ENCODE results near the gene RFESD.

The RFESD gene

GRCh38 chr5:95652849-95653248 lies 6.3 kb downstream of the RFESD start:
- H3K9me3 Mint-ChIP-seq: no peaks in the 10 kb centered on the region
- no peak for ATAC-seq (replicated peaks; ENCODE audit: extremely low read depth, poor library complexity, severe bottlenecking)

DNA sequence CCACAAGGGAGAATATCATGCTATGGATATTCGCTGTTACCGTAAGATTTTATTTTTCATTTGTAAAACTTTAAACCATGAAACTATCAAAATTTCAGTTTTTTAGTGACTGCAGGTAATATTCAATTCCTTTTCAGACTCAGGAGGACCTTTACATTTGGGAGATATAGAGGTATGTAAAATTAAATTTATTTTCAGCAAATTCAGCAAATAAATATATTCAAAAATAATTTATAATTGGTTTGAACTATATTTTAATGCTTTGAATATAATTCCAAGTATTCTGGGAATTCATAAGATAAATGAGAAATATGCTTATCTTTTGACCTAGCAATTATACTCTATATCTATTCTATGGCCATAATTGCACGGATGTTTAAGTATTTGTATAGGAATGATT lies 7.6 kb downstream of the RFESD start:
- H3K27me3 Mint-ChIP-seq: no peaks in the 10 kb centered on the region
- H3K9me3 Mint-ChIP-seq: no peaks in the 10 kb centered on the region
- no peak overlapping the region for H3K4me3 Mint-ChIP-seq
- H3K4me1 Mint-ChIP-seq: no peaks in the 10 kb centered on the region
- H3K27ac Mint-ChIP-seq (ENCODE audit: low read depth): no peak overlapping the region
- ATAC-seq (replicated peaks; ENCODE audit: extremely low read depth, poor library complexity, severe bottlenecking) (no peak), DNase-seq (ENCODE audit: low spot score in 2 of 2) (no peak)
- H3K36me3 Mint-ChIP-seq (ENCODE audit: insufficient read depth): peaks cover 3% of the 10 kb centered on the region

More at GRCh38 chr5:95652849-95653248, 6.3 kb downstream of the RFESD start:
- H3K27ac Mint-ChIP-seq (ENCODE audit: low read depth): no peak overlapping the region
- no peak overlapping the region for H3K4me3 Mint-ChIP-seq
- peaks cover 3% of the 10 kb centered on the region for H3K36me3 Mint-ChIP-seq (ENCODE audit: insufficient read depth)
- no peaks in the 10 kb centered on the region for H3K4me1 Mint-ChIP-seq
- no peak for DNase-seq (ENCODE audit: low spot score in 2 of 2)
- H3K27me3 Mint-ChIP-seq: no peaks in the 10 kb centered on the region

GRCh38 chr5:95655575-95655974 lies 9.0 kb downstream of the RFESD start:
- Mint-ChIP-seq H3K36me3 (ENCODE audit: insufficient read depth) (peaks cover 3% of the 10 kb centered on the region), H3K27ac (ENCODE audit: low read depth) (no peak overlapping the region), H3K4me1 (no peaks in the 10 kb centered on the region), H3K4me3 (no peak overlapping the region), H3K9me3 (no peaks in the 10 kb centered on the region), H3K27me3 (no peaks in the 10 kb centered on the region)
- ATAC-seq (replicated peaks; ENCODE audit: extremely low read depth, poor library complexity, severe bottlenecking): no peak
- no peak for DNase-seq (ENCODE audit: low spot score in 2 of 2)

DNA sequence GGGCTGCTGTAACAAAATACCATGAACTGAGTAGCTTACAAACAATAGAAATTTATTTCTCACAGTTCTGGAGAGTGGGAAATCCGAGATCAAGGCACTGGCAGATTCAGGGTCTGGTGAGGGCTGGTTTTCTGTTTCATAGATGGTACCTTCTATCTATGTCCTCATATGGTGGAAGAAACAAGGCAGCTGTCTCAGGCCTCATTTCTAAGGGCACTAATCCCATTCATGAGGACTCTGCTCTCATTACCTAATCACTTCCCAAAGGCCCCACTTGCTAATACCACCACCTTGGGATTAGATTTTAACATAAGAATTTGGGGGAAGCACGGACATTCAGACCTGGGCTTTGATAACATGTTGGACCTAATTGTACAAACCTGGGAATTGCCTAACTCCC lies 13.5 kb downstream of the RFESD start:
- Mint-ChIP-seq H3K4me1 (no peaks in the 10 kb centered on the region), H3K27me3 (no peaks in the 10 kb centered on the region), H3K27ac (ENCODE audit: low read depth) (no peak overlapping the region), H3K36me3 (ENCODE audit: insufficient read depth) (peaks cover 2% of the 10 kb centered on the region), H3K4me3 (no peak overlapping the region), H3K9me3 (no peaks in the 10 kb centered on the region)
- no peak for ATAC-seq (replicated peaks; ENCODE audit: extremely low read depth, poor library complexity, severe bottlenecking)
- DNase-seq (ENCODE audit: low spot score in 2 of 2): no peak

- no peak overlapping the region for H3K4me3 Mint-ChIP-seq
- H3K36me3 Mint-ChIP-seq (ENCODE audit: insufficient read depth): no peaks in the 10 kb centered on the region
- H3K9me3 Mint-ChIP-seq: no peaks in the 10 kb centered on the region
- H3K4me1 Mint-ChIP-seq: no peaks in the 10 kb centered on the region
- no peak for DNase-seq (ENCODE audit: low spot score in 2 of 2)
- no peaks in the 10 kb centered on the region for H3K27me3 Mint-ChIP-seq
- ATAC-seq (replicated peaks; ENCODE audit: extremely low read depth, poor library complexity, severe bottlenecking): no peak
- no peak overlapping the region for H3K27ac Mint-ChIP-seq (ENCODE audit: low read depth)
Measured at GRCh38 chr5:95662946-95663345, 16.4 kb downstream of the RFESD start.

DNA sequence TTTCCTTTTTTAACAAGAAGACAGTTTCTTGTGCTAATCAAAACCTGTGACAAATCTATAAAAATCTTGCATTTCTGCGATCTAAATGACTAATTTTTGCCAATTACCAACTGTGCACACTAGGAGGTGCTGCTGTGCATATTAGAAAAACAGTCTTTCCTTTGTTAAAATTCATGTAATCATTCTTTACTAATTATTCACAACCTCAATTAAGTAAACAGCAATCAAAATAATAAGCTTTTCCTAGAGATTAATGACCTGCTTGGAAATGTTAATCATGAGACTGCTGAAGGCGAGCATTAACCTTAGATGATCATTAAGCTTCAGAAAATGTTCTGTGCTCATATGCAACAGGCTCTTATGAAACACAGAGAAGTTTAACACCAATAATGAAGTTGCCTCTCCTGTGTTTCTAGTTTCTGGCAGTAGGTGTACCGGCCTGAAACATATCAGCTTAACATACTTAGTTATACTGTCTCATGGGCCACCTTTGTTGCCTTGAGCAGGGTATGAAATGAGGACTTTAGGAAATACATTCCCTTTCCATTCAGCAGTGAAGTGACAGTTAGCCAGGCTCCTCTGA lies 17.7 kb downstream of the RFESD start:
- DNase-seq (ENCODE audit: low spot score in 2 of 2) (no peak), ATAC-seq (replicated peaks; ENCODE audit: extremely low read depth, poor library complexity, severe bottlenecking) (no peak)
- Mint-ChIP-seq H3K9me3 (no peaks in the 10 kb centered on the region), H3K4me1 (no peaks in the 10 kb centered on the region), H3K27me3 (no peaks in the 10 kb centered on the region), H3K27ac (ENCODE audit: low read depth) (no peak overlapping the region), H3K4me3 (no peak overlapping the region), H3K36me3 (ENCODE audit: insufficient read depth) (no peaks in the 10 kb centered on the region)

DNA sequence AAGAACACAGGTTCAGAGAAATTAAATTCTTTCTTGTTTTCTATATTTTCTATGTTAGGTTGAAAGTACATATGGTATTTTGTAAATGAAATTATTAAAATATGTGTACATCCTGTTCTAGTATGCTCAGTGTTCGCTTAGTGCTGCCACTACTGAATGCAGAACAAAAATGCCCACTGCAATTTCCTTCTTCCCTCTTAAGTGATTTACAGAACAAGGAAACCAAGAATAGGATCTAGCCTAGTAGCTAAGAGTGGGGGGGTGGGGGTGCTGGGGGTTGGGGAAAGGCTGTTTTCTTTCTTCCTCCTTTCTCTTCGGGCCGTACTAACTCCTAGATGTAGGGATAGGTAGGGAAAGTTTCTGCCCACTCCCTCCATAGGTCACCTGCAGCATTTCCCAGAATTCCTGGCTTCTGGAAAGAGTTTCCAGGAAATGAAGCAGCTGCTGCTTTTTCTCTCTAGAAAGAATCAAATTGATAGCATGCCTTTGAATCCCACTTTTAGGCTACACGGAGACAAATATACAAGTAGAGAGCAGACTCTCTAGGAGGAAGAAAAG lies 20.6 kb downstream of the RFESD start:
- DNase-seq (ENCODE audit: low spot score in 2 of 2): no peak
- no peaks in the 10 kb centered on the region for H3K9me3 Mint-ChIP-seq
- H3K4me1 Mint-ChIP-seq: no peaks in the 10 kb centered on the region
- no peaks in the 10 kb centered on the region for H3K36me3 Mint-ChIP-seq (ENCODE audit: insufficient read depth)
- no peak overlapping the region for H3K27ac Mint-ChIP-seq (ENCODE audit: low read depth)
- H3K4me3 Mint-ChIP-seq: no peak overlapping the region
- ATAC-seq (replicated peaks; ENCODE audit: extremely low read depth, poor library complexity, severe bottlenecking): no peak
- no peaks in the 10 kb centered on the region for H3K27me3 Mint-ChIP-seq

GRCh38 chr5:95667678-95668077 lies 21.1 kb downstream of the RFESD start:
- H3K36me3 Mint-ChIP-seq (ENCODE audit: insufficient read depth): no peaks in the 10 kb centered on the region
- H3K27ac Mint-ChIP-seq (ENCODE audit: low read depth): no peak overlapping the region
- no peak overlapping the region for H3K4me3 Mint-ChIP-seq
- H3K4me1 Mint-ChIP-seq: no peaks in the 10 kb centered on the region
- no peaks in the 10 kb centered on the region for H3K9me3 Mint-ChIP-seq
- DNase-seq (ENCODE audit: low spot score in 2 of 2) (no peak), ATAC-seq (replicated peaks; ENCODE audit: extremely low read depth, poor library complexity, severe bottlenecking) (no peak)
- H3K27me3 Mint-ChIP-seq: no peaks in the 10 kb centered on the region

DNA sequence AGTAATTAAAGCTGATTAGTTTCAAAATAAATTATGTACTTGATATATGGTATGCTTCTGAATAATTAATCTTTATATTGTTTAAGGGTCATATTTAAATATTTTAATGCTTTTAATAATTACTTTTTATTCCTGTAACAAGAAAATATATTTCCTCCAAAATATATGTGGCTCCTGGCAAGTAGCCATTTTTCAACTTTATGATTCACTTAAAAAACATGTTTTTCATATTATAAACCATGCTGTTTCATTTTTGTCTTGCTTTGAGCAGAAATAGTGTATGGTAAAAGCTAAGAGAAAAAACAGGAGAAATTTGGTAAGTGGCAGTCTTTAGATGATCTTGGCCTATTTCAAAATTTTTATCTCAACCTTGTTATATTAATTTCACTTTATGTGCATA lies 21.6 kb downstream of the RFESD start:
- H3K27me3 Mint-ChIP-seq: no peaks in the 10 kb centered on the region

DNA sequence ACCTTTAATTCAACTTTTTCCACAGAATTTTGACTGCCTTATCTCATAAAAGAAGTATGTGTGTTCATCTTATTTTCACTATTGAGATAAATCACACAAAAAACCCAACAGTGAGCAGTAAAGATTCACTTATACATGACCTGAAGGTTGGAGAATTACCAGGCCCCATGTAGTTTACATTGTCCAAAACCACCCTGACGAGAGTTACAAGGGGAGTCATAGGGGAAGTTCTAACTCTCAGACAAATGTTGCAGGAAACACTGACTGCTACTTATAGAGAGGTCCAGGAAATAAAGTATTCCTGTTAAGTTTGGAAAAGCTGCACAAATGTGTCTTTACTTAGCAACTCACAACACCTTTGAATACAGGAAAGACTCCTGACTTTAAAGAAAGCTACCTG lies 22.2 kb downstream of the RFESD start:
- DNase-seq (ENCODE audit: low spot score in 2 of 2): no peak
- H3K27ac Mint-ChIP-seq (ENCODE audit: low read depth): no peak overlapping the region
- no peak for ATAC-seq (replicated peaks; ENCODE audit: extremely low read depth, poor library complexity, severe bottlenecking)
- no peaks in the 10 kb centered on the region for H3K9me3 Mint-ChIP-seq
- no peaks in the 10 kb centered on the region for H3K36me3 Mint-ChIP-seq (ENCODE audit: insufficient read depth)
- H3K4me1 Mint-ChIP-seq: no peaks in the 10 kb centered on the region
- no peaks in the 10 kb centered on the region for H3K27me3 Mint-ChIP-seq
- no peak overlapping the region for H3K4me3 Mint-ChIP-seq

More for the DNA sequence above, 21.6 kb downstream of the RFESD start:
- ATAC-seq (replicated peaks; ENCODE audit: extremely low read depth, poor library complexity, severe bottlenecking) (no peak), DNase-seq (ENCODE audit: low spot score in 2 of 2) (no peak)
- H3K4me3 Mint-ChIP-seq: no peak overlapping the region
- H3K36me3 Mint-ChIP-seq (ENCODE audit: insufficient read depth): no peaks in the 10 kb centered on the region
- no peaks in the 10 kb centered on the region for H3K9me3 Mint-ChIP-seq
- H3K4me1 Mint-ChIP-seq: no peaks in the 10 kb centered on the region
- no peak overlapping the region for H3K27ac Mint-ChIP-seq (ENCODE audit: low read depth)

GRCh38 chr5:95669540-95669939 lies 23.0 kb downstream of the RFESD start:
- no peaks in the 10 kb centered on the region for H3K36me3 Mint-ChIP-seq (ENCODE audit: insufficient read depth)
- no peak for DNase-seq (ENCODE audit: low spot score in 2 of 2)
- no peaks in the 10 kb centered on the region for H3K4me1 Mint-ChIP-seq
- no peak for ATAC-seq (replicated peaks; ENCODE audit: extremely low read depth, poor library complexity, severe bottlenecking)
- H3K9me3 Mint-ChIP-seq: no peaks in the 10 kb centered on the region
- H3K27me3 Mint-ChIP-seq: no peaks in the 10 kb centered on the region
- no peak overlapping the region for H3K4me3 Mint-ChIP-seq
- H3K27ac Mint-ChIP-seq (ENCODE audit: low read depth): no peak overlapping the region

DNA sequence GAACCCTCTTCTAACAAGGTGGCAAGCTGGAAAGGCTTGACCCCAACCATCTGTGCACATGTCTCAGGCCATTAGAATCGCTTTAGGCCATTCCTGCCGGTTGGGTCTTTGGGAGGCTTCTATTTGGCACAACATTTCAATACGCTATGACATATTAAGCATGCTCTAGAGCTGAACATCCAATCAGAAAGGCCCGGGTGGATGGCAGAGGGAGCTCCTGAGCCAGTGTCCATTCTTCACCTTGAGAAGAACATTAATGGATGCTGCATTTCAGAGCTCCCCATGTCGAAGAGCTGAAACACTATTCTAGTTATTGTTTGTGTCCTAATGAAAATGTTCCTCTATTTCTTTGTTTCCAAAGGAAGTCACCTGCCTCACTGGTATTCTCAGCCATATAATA lies 23.4 kb downstream of the RFESD start:
- Mint-ChIP-seq H3K36me3 (ENCODE audit: insufficient read depth) (no peaks in the 10 kb centered on the region), H3K4me1 (no peaks in the 10 kb centered on the region), H3K27me3 (no peaks in the 10 kb centered on the region), H3K4me3 (no peak overlapping the region), H3K27ac (ENCODE audit: low read depth) (no peak overlapping the region), H3K9me3 (no peaks in the 10 kb centered on the region)
- no peak for DNase-seq (ENCODE audit: low spot score in 2 of 2)
- no peak for ATAC-seq (replicated peaks; ENCODE audit: extremely low read depth, poor library complexity, severe bottlenecking)

- Mint-ChIP-seq H3K4me1 (no peaks in the 10 kb centered on the region), H3K27me3 (no peaks in the 10 kb centered on the region), H3K4me3 (no peak overlapping the region), H3K9me3 (no peaks in the 10 kb centered on the region), H3K36me3 (ENCODE audit: insufficient read depth) (no peaks in the 10 kb centered on the region), H3K27ac (ENCODE audit: low read depth) (no peak overlapping the region)
- DNase-seq (ENCODE audit: low spot score in 2 of 2) (no peak), ATAC-seq (replicated peaks; ENCODE audit: extremely low read depth, poor library complexity, severe bottlenecking) (no peak)
Measured at GRCh38 chr5:95670568-95670967, 24.0 kb downstream of the RFESD start.
